DMS53 treated with DMSO at 0.1 percent for 48 hours (cell line): ENCODE data around the gene SLC2A2.

Experiments
- DNase-seq: peaks from one replicate; lab custom pipeline; 2025; ENCODE audit not compliant: unreplicated experiment; lab: John Stamatoyannopoulos, UW

SLC2A2 gene

DNA sequence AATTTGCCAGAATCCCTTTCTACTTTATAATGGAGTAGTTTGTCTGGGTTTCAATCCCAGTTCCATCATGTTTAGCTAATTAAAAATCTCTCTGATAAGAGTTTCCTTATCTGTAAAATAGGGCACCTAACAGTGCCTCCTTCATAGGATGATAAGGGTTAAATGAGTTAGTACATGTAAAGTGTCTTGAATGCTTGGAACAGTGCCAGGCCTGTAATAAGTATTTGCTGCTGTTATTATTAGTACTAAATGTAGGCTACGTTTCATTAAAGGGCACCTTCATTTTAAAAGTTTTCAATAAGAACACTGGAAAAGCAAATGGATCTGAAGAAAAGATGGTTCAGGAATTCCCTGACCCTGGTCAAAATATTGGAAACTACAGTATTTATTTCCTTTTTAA is 11.8 kb upstream of the SLC2A2 start:
- DNase-seq = no peak

DNA sequence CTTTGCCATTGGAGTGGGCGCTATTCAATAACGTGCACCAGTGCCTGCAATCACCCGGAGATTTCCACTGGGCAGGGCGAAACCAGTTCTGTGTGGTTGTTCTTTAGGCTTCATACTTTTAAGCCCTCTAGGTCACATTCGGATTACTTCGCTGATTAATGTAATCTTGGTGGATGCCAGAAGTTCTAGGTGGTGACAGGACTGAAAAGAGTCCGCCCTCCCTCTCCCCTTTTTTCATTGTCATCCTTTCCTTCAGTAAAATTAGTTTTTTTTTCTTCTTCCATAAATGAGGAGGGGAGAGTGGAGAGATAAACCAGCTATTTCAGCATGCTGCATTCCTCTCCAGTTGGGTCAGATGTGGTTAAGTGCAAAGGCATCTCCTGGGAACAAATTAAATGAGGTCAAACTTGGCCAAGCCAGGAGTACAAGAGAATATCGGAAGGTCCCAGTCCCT is 2.3 kb upstream of the SLC2A2 start:
- no peak for DNase-seq

DNA sequence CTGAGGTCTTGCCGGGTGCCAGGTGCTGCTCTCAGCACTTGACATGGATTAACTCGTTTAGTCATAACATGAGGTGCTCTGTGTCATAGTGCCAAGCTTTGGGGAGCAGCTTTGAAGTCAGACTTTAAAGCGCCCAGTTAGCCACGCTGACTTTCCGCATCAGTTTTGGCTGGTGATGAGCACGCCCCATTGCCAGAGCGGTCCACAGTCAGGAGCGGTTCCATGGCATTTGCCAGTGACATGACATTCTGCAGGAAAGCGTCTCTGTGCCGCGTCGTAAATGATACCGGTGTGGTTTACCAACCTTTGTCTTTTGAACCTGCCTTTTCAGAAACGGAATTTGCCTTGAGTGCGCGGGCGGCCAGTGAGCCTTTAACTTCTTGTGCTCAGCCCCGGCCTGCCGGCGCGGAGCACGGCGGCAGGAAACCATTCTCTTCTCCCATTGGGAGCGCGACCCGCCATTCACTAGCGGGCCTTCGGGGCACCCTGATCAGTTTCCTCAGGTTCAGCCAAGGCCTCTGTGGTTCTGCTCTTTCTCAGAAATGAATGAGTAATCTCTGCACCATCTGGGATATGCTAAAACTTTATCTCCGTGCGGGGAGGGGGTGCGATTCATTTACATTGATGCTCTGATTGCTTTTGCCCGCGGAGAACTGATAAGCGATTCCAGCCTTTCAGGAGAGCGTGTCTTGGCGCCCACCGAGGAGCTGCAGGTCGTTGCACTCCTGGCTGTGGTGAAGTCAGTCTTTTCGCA is 1.7 kb upstream of the SLC2A2 start:
- peak; percentile 42 for DNase-seq

DNA sequence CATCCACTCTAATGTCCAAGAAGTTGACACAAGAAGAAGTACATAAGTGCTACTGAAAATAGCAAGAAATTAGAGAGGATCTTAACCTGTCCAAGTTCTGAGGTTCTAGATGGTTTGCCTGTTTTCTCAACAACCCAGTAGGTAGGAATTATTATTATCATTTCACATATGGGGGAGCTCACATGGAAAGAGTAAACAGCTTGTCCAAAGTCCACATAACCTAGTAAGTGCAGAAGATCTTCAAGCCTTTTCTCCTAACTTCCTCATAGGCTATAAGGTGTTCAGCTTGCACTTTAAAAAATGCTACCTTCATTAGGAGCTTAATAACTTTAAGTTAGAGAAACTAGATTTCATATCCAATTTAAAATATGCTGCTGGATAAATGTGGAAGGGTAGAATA is 3.0 kb downstream of the SLC2A2 start:
- no peak for DNase-seq

DNA sequence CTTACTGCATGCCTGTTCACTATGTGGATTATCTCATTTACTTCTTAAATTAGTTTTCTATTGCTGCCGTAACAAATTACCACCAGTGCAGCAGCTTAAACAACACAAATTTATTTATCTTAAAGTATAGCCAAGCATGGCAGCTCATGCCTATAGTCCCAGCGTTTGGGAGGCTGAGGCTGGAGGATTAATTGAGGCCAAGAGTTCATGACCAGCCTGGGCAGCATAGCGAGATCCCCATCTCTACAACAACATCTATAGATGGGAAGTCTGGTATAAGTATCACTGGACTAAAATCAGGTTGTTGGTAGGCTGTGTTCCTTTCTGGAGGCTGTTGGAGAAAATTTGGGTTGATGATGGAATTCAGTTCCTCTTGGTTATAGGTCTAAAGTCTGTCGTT is 5.1 kb downstream of the SLC2A2 start:
- DNase-seq = no peak

DNA sequence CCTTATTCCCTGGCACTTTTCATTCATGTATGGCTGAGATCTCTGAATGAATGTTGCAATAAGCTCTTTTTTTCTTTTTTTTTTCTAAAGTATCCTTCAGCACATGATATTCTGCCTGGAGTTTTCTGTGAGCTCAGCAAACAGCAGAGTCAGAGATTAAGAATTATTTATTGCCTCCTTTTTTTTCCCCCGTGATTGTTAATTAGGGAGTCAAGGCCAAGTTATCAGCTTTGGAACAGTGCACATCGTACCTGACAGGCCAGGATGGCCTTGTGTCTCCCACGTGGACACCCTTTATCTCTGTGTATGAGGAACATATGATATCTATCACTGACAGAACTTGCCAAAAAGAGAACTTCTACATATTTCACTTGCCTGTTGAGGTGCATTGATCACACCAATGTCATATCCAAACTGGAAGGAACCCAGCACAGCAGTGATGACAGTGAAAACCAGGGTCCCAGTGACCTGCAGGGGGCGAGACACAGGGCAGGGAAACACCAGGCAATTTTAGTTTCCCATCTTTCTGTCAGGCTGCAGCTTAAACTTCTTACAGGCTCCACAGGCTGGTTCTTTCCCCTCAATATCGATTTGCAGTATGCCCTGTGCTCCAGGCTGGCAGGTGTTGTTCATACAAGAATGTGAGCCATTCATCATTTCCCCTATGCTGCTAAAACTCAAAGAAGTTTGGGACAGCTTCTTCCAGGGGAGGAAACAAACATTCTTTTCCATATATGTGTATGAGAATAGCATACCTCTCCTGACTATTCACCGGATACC is 8.2 kb downstream of the SLC2A2 start:
- no peak for DNase-seq

DNA sequence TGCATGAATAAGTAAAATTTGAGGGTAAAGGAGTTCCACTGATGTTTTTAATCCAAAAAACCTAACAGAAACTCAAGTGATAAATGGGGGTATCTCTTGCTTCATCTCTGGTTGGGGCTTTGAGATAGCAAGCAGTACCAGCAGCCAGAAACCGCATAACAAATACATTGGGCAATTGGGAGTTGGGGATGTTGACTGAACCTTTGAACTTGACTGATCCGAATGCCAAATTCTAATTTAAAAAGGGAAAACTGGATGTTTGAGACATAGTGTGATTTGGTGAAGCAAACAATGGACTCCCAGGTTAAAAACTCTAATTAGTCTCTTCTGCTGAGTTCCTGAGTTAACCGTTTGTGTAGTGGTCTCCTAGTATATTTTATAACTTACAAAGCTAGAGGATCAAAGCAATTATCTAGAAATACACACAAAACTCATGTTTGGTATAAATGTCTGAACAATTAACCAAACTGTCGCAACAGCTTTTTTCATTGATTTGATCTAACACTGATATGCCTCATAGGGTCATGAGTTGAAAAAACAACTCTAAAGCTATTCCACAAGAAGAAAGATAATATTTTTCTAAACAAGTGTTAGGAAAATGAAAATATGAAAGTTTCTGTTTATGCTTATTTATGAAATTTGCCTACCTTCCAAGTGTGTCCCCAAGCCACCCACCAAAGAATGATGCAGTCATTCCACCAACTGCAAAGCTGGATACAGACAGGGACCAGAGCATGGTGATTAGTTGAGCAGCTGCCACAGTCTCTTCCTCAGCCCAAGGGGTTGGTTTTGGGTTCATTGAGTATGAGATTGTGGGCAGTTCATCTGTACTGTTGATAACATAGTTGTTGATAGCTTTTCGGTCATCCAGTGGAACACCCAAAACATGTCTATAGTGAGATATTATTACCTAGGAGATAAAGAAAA is 12.4 kb downstream of the SLC2A2 start:
- DNase-seq = no peak

DNA sequence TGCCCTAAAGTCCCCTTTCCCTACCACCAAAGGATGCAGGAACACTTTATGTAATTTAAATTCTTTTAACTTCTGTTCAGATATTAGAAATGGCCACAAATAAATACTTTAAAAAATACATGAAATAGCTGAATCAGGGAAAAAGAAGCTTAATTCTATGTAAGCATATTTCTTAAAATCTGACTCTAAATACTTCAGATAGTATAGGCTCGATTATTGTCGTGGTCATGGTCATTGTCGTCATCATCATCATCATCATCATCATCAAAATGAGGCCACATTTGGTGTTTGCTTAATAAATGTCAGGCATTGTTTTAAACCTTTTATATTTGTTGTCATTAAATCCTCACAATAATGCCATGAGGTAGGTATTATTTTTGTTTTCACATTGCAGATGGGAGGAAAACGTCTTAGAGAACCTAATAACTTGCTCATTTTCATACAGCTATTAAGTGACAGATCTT is 14.6 kb downstream of the SLC2A2 start:
- no peak for DNase-seq

DNA sequence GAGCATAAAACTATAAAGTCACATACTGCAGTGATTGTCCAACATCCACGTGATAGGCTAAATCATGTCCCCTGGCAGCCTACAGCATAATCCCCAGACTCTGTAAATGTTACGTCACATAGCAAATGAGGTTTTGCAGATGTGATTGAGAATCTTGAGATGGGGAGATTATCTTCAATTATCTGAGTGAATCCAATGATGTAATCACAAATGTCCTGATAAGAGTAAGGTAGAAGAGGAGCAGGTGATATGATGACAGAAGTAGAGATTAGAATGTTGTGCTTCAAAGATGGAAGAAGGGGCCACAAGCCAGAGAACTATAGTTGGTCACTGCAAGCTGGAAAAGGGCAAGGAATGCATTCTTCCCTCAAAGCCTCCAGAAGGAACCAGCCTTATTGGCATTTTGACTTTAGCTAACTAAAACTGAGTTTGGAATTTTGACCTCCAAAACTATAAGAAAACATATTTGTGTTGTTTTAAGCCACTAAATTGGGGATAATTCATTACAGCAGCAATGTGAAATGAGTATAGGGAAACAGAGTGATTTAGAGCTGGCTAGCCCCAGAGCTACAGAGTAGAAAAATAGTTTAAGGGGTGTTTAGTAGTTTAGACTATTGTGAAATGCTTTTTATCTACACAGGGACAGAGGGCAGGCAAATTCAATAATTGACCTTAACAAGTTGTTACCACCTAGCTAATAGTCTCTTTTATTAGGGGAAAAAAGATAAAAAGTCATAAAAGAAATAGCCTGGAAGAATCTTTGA is 15.2 kb downstream of the SLC2A2 start:
- no peak for DNase-seq

DNA sequence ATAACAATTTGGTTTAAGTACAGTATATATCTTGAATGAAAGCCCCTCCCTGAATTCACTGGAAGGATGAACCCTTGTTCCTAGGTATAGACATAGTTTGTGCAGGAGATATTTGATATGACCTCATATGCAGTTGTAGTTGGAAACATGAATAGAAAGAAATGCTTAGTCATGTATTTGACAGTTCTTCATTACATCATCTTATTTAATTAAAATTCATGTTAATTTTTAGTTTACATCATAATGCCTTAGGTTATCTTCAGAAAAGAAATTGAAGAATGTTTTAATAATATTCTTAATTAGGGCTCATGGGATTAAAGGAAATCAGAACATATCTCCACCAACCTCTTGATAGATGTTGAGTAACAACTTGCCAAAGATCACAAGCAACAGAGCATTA is 19.2 kb downstream of the SLC2A2 start:
- DNase-seq = no peak

DNA sequence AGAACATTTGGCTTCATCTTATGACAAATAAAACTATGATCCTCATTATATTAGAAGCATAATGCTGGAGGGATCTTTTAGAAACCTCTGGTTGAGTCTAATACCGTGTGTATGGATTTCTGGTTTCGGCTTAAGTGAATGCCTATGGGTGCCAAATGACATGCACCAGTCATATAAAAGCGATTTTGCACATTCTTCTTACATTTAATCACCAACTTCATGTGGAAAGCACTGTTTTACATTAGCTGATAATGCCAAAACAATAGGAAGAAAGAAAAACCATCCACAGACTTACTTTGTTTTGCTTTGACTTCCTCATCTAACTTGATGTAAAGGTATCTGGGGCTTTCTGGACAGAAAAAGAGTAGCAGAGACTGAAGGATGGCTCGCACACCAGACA is 20.9 kb downstream of the SLC2A2 start:
- no peak for DNase-seq

DNA sequence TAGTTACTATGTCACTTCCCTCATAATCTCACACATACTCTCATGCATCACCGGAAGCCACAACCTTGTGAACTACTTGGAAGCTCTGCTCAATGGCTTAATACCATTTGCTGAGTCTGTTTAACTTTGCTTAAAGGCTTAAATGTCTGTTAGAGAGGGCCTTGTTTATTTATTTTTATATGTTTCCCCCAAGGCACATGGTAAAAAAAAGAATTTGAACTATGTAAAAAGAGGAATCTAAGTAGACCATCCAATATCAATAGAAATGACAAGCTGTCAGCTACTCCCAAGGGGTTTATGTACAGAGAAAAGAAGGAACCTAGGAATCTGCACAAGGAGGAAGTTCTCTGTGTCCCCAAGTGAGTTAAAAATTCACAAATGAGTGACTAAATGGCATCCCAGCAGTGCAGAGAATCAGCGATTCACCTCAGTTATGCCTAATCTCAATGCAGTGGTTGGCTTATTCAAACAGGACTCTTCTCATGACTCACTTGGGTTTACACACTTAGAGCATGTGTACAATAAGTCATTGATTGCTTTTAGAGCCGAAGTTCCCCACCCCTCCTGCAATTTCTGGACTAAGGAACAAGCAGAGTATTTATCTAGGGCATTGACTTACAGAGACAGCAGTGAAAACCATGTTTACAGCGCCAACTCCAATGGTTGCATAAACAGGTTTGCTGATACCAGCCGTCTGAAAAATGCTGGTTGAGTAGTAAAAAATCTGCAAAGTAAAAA is 24.4 kb downstream of the SLC2A2 start:
- peak; percentile 73 for DNase-seq

DNA sequence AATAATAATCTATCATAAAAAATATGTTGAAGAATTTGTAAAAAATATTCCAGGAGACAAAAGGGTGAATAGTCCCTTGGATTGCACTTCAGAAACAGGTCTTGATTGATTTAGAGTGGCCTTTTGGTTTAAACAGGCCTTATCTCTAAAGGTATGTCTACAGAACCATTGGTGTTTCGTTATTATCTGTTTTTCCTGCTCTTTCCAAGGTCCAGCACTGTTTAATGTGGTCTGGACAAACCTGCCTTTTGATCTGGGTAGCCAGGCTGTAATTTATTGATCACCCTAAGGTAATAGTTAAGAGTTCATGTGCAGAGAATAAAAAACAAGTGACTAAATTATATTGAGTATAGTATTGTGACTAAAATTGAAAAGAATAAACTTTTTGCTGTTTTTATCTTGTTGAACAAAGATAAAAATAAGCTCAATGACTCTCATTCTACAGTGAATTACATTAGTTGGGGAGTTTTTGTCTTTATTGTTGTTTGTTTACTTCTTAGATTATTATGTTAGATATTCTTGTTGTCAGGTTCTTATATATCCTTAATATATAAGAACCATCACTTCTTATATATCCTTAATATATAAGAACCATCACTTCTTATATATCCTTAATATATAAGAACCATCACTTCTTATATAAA is 25.1 kb downstream of the SLC2A2 start:
- no peak for DNase-seq

DNA sequence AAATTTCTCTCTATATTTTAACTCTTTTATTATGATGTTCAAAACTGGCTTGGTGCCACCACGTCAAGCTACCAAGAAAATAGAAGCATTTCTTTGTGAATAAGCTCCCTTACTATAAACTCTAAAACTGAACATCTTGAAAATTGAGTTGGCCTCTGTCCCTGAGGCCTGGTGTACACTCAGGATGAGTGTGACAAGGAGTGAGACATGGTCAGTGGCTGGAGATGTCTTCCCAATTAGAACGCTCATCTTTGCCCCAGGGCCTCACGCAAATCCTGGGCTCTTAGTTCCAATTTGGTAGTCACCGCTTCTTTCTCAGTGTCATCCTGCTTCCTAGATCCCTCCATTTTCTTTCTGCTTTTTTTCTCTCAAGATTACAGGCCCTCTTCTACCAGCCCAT is 26.2 kb downstream of the SLC2A2 start:
- no peak for DNase-seq

DNA sequence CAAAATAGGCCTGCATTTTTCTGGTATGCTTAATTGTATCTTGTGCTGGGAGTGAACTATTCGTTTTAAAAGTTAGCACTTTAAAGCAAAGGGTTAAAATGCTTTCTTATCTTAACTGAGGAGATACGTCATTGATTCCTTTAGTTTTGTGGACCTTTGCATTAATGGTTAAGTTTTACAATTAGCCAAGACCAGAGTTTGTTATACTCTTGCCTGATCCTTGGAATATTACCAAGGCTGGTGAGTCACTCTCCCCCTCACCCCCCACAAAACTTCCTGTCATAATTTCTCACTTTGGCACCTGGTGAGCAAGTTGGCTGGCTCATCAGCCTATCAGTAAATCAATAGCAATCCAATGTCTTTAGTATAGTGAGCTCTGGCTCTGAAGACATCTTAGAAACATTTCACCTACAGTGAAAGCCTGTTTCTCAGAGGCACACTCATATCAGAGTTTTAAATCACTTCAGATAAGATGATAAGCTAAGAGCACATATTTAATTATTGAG is 26.7 kb downstream of the SLC2A2 start:
- no peak for DNase-seq

DNA sequence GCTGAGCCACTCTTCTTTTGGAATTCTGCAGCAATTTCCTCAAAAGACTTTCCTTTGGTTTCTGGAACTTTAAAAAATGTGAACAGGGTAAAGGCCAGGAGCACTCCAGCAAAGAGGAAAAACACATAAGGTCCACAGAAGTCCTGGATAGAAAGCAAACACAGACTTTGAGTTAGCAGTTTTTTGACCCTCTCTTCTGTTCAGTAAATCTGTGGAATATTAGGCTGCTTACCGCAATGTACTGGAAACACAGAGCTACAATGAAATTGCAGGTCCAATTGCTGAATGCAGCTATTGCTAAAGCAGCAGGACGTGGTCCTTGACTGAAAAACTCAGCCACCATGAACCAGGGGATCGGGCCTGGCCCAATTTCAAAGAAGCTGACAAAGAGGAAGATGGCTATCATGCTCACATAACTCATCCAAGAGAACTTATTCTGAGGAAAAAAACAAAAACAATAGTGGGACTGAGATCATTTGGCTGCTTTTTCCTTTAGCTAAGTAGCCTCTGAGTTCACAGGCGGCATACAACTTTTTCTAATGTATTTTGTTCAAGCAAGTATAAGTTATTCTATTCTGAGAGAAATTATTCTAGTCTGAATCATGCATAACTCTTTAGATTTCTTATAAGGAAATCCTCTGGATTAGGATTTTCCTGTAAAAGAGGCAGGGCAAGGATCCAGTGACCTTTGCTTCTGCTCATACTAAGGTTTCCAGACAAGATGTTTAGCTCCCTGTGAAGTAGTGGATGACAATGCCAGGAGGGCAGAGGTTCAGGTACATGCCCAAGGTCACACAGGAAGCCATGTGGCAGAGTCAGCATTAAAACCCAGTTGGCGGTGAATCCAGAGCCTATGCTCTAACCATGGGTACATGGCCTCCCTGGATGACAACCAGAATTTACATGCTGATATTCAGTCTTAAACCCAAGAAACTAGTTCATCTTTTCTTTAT is 28.3 kb downstream of the SLC2A2 start:
- DNase-seq = no peak

DNA sequence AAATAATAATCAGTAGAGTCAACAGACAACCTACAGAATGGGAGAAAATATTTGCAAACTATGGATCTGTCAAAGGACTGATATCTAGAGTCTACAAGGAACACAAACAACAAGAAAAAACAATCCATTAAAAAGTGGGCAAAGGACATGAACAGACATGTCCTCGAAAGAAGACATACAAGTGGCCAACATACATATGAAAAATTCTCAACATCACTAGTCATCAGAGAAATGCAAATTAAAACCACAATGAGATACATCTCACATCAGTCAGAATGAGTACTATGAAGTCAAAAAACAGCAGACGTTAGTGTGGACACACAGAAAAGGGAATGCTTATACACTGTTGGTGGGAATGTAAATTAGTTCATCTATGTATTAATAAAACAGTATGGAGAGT is 33.7 kb downstream of the SLC2A2 start:
- no peak for DNase-seq

DNA sequence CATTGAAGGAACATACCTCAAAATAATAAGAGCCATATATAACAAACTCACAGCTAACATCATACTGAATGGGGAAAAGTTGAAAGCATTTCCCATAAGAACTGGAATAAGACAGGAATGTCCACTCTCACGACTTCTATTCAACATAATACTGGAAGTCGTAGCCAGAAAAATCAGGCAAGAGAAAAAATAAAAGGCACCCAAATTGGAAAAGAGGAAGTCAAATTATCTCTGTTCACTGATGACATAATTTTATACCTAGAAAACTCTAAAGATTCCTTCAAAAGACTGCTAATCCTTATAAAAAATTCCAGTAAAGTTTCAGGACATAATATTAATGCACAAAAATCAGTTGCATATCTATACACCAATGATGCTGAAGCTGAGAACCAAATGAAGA is 34.9 kb downstream of the SLC2A2 start:
- no peak for DNase-seq
